ENCODE results near the gene RDH8. TPM values are rescaled to one million over a fixed set of nuclear protein-coding genes. Genes with fewer than 3 reads are reported as not detected.

The RDH8 gene
- total and polyA plus RNA-seq, 3 donors from 2014 or later = 1.7 to 3.7 TPM; not detected in 1

DNA sequence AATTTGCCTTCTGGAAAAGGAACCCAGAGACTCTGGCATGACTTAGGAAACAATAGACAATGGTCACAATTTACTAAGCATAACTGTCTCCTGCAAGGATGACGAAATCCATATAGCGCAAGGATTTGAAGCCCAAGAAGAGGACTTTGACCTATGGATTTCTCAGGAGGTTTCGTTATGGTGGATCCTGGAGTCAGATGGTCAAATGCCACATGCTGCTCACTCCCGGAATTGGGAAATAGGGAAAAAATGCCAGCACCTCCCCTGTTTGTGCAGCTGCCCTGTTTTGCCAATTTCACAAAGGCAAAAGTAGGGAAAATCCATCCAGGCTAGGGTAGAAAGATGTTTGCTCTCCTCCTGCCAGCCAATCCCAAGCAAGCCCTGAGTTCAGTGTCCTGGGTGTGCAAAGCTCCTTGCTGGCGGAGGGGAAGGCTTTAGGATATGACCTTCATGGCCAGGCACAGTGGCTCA is 23.4 kb downstream of the RDH8 start:
- TF ChIP-seq POLR2A (IDR thresholded peaks at IDR 0.05) = no peak
- TF ChIP-seq, protein P1, sequence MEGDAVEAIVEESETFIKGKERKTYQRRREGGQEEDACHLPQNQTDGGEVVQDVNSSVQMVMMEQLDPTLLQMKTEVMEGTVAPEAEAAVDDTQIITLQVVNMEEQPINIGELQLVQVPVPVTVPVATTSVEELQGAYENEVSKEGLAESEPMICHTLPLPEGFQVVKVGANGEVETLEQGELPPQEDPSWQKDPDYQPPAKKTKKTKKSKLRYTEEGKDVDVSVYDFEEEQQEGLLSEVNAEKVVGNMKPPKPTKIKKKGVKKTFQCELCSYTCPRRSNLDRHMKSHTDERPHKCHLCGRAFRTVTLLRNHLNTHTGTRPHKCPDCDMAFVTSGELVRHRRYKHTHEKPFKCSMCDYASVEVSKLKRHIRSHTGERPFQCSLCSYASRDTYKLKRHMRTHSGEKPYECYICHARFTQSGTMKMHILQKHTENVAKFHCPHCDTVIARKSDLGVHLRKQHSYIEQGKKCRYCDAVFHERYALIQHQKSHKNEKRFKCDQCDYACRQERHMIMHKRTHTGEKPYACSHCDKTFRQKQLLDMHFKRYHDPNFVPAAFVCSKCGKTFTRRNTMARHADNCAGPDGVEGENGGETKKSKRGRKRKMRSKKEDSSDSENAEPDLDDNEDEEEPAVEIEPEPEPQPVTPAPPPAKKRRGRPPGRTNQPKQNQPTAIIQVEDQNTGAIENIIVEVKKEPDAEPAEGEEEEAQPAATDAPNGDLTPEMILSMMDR (IDR thresholded peaks at IDR 0.05) = no peak
- H3K27me3 ChIP-seq = no peaks in the 10 kb centered on the region

DNA sequence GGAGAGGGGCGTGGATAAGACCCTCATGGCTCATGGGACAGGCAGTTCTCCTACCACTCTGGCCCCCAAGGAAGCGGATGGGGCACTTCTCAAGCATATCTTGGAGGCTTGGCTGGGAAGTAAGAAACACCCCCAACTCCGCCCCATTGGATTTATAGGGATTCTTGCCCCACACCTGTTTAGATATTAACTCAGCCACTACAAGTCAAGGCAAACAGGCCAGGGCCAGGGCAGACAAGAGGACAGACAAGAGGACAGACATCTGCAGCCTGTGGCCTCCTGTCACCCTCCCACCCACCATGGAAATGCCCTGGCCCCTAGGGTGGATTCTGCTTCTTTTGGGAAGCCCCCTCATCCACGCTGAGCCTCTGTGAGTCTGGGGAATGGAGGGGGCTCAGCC is 24.1 kb downstream of the RDH8 start:
- TF ChIP-seq, protein P1 (IDR thresholded peaks at IDR 0.05) = no peak

More for the DNA sequence above, 23.4 kb downstream of the RDH8 start:
- Histone ChIP-seq H3K4me3 (no peak overlapping the region), H3K27ac (no peak overlapping the region), H3K9me3 (no peaks in the 10 kb centered on the region), H3K36me3 (ENCODE audit: low read depth, missing control alignments) (no peaks in the 10 kb centered on the region), H3K4me1 (no peaks in the 10 kb centered on the region)
- WGBS, 2 donors = 75 to 78% methylated on average over 5 of the region's 5 CpGs
- intact Hi-C loops (cut with DNase I; ENCODE audit: low total_unique reads) = no loop called here
- no peak for DNase-seq

DNA sequence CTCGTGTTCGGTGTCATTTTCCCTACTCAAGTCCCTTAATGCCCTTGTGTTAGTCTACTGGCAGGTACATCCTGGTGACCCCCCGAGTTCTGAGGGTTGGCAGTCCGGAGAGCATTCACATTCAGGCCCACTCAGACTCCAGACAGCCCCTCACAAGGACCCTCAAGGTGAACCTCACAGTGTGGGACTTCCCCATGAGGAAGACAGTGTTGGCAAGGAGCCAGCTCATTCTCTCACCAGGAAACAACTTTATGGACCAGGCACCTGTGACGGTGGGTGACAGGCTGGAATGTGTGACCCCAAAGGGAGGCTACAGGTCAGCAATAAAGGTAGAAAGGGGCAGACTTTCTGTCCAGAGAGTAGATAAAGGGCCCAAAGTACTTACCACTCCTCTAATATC is 24.5 kb downstream of the RDH8 start:
- intact Hi-C loops (cut with DNase I; ENCODE audit: low total_unique reads) = no loop called here
- no peaks in the 10 kb centered on the region for H3K4me1 ChIP-seq
- no peaks in the 10 kb centered on the region for H3K36me3 ChIP-seq (ENCODE audit: low read depth, missing control alignments)
- TF ChIP-seq, protein P1 (IDR thresholded peaks at IDR 0.05) = no peak
- no peak for TF ChIP-seq POLR2A (IDR thresholded peaks at IDR 0.05)
- 76% methylated on average over 5 of the region's 5 CpGs; no CpG with 5 or more reads in 1 of the 2 donors for WGBS, 2 donors
- H3K27me3 ChIP-seq = no peaks in the 10 kb centered on the region
- no peaks in the 10 kb centered on the region for H3K9me3 ChIP-seq
- no peak for DNase-seq
- no peak overlapping the region for H3K27ac ChIP-seq
- H3K4me3 ChIP-seq = no peak overlapping the region

More for the DNA sequence above, 24.1 kb downstream of the RDH8 start:
- intact Hi-C loops (cut with DNase I; ENCODE audit: low total_unique reads) = no loop called here
- no peaks in the 10 kb centered on the region for H3K27me3 ChIP-seq
- DNase-seq = no peak
- H3K4me1 ChIP-seq = no peaks in the 10 kb centered on the region
- H3K4me3 ChIP-seq = no peak overlapping the region
- 67 to 78% methylated on average over 4 of the region's 4 CpGs for WGBS, 2 donors
- no peaks in the 10 kb centered on the region for H3K36me3 ChIP-seq (ENCODE audit: low read depth, missing control alignments)
- no peaks in the 10 kb centered on the region for H3K9me3 ChIP-seq
- H3K27ac ChIP-seq = no peak overlapping the region

DNA sequence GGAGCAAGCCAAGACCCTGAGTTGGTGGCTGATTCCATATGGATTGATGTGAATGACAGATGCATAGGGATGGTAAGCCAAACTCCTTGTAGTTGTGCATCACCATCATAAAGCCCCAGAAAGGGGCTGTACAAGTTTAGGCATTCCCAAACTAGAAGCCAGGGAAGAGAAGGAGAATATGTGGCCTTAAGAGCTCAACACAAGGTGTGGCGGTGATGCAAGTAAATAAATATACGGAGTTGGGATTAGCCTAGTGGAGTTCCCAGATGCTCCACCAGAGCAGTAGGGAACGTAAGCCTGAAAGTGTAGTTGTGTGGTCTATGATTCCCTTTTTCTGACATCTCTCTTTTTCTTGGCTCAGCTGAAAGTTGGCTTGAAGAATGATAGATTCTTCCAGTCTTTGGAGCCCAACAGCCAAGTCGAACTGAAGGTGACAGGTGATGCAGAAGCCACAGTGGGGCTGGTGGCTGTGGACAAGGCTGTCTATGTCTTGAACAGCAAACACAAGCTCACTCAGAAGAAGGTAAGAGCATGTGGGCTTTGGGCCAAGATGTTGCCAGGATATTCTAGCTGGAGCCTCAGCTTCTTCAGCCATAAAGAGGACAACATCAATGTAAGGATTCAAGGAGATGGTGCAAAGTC is 30.1 kb downstream of the RDH8 start:
- no peak for DNase-seq
- intact Hi-C loops (cut with DNase I; ENCODE audit: low total_unique reads) = no loop called here
- Histone ChIP-seq H3K4me1 (no peaks in the 10 kb centered on the region), H3K27me3 (no peaks in the 10 kb centered on the region), H3K36me3 (ENCODE audit: low read depth, missing control alignments) (no peaks in the 10 kb centered on the region), H3K27ac (no peak overlapping the region), H3K4me3 (no peak overlapping the region), H3K9me3 (no peaks in the 10 kb centered on the region)
- WGBS, 2 donors = 50 to 57% methylated on average over 4 of the region's 4 CpGs
- TF ChIP-seq, protein P1 (IDR thresholded peaks at IDR 0.05) = no peak
- no peak for TF ChIP-seq POLR2A (IDR thresholded peaks at IDR 0.05)

DNA sequence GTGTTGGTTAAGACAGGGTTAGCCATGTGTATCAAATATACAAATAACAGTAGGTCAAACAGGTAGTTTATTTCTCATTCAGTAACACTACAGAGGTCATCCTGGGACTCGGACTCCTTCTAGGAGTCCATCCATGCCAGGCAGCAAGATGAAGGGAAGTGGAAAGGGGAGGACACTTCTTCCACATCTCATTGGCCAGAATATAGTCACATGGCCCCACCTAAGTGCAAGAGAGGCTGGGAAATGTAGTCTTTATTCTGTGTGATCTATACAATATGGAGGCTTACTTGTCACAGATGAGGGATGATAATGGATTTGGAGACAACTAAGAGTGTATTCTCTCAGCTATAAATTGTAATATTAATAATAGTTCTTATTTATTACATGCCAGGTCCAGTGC is 31.1 kb downstream of the RDH8 start:
- no peak overlapping the region for H3K4me3 ChIP-seq
- no peaks in the 10 kb centered on the region for H3K27me3 ChIP-seq
- H3K27ac ChIP-seq = no peak overlapping the region
- 75 to 77% methylated on average over 1 of the region's 1 CpG for WGBS, 2 donors
- H3K9me3 ChIP-seq = no peaks in the 10 kb centered on the region
- no peaks in the 10 kb centered on the region for H3K4me1 ChIP-seq
- no peak for DNase-seq
- intact Hi-C loops (cut with DNase I; ENCODE audit: low total_unique reads) = no loop called here
- H3K36me3 ChIP-seq (ENCODE audit: low read depth, missing control alignments) = no peaks in the 10 kb centered on the region
- TF ChIP-seq, protein P1 (IDR thresholded peaks at IDR 0.05) = no peak
- TF ChIP-seq POLR2A (IDR thresholded peaks at IDR 0.05) = no peak
